ENCODE results near the gene TMTC2. TPM values are rescaled to one million over a fixed set of nuclear protein-coding genes. Genes with fewer than 3 reads are reported as not detected.

The TMTC2 gene
- total RNA-seq, 1 donor from 2014 or later, result 8.8 TPM

DNA sequence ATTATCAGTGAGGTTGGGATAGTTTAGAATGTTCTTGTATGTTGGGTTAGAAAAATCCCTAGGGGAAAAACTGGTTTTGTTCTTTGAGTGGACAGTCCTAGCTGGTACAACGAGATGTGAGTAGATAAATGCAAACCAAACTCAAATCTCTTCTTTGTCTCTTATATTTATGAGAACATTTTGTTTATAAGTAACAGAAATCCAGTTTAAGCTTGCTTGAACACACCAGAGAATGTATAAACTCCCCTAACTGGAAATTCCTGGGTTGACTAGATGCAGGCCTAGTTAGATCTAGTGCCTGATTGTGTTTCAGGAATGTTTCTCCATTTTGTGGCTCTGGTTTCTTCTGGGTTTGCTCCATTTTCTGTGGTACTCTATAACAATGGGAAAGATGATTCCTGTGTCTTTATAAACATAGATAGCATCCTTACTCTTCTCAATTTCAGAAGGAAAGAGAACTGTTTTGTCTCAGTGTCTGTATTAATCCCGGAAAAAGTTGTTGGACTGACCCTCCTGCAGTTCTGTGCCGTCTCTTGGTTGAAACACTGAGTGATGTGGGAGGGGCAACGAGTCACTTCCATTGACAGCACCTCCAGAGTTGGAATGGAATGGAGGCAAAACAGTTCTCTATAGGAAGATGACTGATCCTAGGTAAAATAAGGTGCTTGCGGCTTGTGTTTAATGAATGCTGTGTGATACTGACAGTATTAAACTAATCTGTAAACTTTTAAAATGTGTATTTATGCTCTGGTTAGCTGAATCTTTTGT, 244.8 kb downstream of the TMTC2 start:
- no peak for DNase-seq (ENCODE audit: extremely low read depth, low read depth, low spot score)

GRCh38 chr12:82937151-82937550, 250.4 kb downstream of the TMTC2 start:
- no peak for DNase-seq (ENCODE audit: extremely low read depth, low read depth, low spot score)

- no peak for DNase-seq (ENCODE audit: extremely low read depth, low read depth, low spot score)
These were observed 255.8 kb downstream of the TMTC2 start for GRCh38 chr12:82942521-82942920.

DNA sequence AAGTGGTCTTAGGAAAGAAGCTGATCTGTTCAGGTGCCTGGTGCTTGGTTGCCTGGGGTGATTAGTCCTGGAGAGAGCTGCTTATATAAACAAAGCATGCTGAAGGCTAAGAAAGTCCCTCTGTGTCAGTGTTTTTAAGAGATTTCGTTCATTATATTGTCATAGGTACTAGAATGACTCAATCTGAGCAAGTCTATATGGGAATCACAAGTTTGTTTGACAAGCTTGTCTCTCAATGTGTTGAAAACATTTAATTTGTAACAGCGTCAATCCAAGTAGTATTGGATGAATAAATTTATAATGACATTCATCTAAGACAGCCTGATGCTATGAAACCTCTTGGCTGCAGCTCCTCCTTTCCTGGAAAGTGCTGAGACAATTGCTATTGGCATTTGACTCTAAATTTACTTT, 256.3 kb downstream of the TMTC2 start:
- DNase-seq (ENCODE audit: extremely low read depth, low read depth, low spot score), result no peak

DNA sequence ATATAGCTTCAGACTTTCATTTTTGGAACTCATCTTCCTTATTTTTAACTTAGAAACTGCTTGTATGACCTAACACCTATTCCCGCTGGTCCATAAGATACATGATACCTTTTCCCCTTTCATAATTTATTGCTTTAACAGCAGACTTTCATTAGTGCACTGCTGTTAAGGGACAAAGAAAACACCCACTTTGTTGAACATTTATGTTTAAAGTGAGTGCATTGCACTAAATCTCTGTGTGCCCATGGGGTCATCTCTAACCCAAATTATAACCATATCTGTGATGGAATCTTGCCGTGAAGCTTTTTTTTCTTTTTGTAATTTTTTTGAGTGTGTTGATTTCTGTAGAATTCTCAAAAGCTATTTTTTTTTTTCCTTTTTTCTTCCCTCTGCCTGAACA, 261.8 kb downstream of the TMTC2 start:
- DNase-seq (ENCODE audit: extremely low read depth, low read depth, low spot score), result no peak

DNA sequence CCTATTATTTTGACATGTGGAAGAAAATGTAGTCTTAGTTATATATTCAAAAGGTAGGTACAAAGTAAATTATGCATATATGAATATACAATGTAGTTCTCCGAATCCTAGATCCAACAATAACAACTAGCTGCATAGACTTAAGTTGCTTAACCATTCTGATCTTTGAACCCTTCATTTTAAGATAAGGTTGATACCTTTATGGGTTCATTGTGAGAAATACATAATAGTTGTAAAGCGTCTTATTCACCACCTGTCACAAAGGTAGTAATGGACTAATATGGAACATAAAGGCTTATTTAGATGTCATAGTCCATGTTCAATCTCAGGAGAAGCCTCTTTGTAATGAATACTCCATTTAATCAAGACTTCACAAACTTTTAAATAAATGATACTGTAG, 263.6 kb downstream of the TMTC2 start:
- no peak for DNase-seq (ENCODE audit: extremely low read depth, low read depth, low spot score)

GRCh38 chr12:82952946-82953345, 266.2 kb downstream of the TMTC2 start:
- no peak for DNase-seq (ENCODE audit: extremely low read depth, low read depth, low spot score)

- DNase-seq (ENCODE audit: extremely low read depth, low read depth, low spot score), result no peak
These were observed 266.7 kb downstream of the TMTC2 start for GRCh38 chr12:82953397-82953796.

DNA sequence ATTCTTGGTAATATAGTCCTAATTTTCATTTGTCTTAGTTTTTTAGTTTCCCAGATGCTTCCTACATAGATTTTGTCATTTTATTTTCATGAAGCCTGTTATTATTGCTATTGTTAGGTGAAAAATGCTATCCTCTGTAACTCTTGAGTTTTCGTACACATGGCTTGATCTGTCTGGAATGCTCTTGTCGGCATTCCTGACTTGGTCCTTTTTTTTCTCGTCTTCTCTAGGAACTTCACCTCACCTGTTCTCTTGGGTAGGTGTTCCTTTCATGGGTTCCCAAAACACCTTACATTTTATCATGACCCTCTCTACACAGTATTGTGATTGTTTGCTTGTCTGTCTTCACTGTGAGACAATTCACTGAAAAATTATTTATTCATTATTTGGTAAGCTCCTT, 267.4 kb downstream of the TMTC2 start:
- DNase-seq (ENCODE audit: extremely low read depth, low read depth, low spot score), result no peak

DNA sequence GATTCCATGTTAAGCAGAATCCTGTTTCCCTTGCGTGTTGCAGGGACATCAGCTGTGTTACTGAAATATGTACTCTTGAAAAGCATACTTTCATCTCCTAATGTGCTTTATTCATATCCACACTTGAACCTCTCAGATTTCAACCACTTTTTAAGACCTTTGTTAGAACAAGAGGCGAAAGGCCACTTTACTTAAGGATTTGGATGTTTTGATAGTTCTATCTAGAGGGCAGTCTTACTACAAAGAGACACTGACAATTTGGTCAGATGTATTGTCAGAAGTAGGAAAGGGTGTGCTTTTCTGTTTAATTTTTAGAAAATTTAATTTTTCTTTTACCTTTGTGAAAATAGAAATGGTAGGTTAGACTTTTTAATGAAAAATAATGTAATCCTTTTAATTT, 267.9 kb downstream of the TMTC2 start:
- DNase-seq (ENCODE audit: extremely low read depth, low read depth, low spot score), result no peak

DNA sequence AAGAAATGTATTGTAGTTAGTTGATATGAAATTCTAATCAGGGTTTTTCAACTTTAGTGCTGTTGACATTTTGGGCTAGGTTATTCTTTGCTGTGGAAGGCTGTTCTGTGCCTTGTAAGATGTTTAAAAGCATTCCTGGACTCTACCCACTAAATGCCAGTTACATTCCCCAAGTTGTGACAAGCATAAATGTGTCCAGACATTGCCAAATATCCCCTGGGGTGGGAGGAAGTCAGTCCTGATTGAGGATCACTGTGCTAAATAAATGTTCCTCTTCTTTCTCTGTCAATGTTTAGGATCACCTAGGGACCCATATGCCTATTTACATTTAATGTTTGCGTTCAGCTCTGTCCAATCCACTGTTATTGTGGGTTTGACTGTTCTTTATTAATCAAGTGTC, 268.3 kb downstream of the TMTC2 start:
- DNase-seq (ENCODE audit: extremely low read depth, low read depth, low spot score), result no peak

- DNase-seq (ENCODE audit: extremely low read depth, low read depth, low spot score), result no peak
These were observed 272.3 kb downstream of the TMTC2 start for GRCh38 chr12:82958966-82959365.

DNA sequence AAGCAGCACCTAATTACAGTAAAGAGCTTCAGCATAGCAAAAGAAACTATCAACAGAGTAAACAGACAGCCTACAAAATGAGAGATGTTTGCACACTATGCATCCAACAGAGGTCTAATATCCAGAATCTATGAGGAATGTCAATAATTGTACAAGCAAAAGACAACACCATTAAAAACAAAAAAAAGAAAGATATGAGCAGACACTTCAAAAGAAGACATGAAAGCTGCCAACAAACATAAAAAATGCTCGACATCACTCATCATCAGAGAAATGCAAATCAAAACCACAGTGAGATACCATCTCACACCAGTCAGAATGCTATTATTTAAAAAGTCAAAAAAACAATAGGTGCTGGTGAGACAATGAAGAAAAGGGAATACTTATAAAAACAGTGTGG, 273.1 kb downstream of the TMTC2 start:
- DNase-seq (ENCODE audit: extremely low read depth, low read depth, low spot score), result no peak

GRCh38 chr12:82961835-82962234, 275.1 kb downstream of the TMTC2 start:
- DNase-seq (ENCODE audit: extremely low read depth, low read depth, low spot score), result no peak

DNA sequence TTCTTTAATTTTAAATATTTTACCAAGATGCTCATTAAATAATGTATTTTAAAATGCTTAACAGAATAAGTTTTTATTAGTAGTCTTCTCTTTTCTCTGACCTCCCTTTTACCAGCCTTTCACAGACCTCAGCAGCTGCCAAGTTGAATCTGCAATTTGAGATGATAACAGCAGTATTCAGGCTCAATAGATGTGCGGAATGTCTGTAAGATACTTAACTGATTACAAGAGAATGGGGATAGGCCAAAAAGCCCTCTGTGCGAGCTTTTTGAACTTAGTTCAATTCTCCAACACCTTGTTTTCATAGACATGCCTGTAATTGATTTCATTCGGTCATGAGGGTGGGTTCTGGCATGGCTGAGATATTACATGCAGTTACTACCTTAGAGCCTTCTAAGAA, 277.2 kb downstream of the TMTC2 start:
- DNase-seq (ENCODE audit: extremely low read depth, low read depth, low spot score), result no peak

- no peak for DNase-seq (ENCODE audit: extremely low read depth, low read depth, low spot score)
These were observed 277.7 kb downstream of the TMTC2 start for GRCh38 chr12:82964446-82964845.

DNA sequence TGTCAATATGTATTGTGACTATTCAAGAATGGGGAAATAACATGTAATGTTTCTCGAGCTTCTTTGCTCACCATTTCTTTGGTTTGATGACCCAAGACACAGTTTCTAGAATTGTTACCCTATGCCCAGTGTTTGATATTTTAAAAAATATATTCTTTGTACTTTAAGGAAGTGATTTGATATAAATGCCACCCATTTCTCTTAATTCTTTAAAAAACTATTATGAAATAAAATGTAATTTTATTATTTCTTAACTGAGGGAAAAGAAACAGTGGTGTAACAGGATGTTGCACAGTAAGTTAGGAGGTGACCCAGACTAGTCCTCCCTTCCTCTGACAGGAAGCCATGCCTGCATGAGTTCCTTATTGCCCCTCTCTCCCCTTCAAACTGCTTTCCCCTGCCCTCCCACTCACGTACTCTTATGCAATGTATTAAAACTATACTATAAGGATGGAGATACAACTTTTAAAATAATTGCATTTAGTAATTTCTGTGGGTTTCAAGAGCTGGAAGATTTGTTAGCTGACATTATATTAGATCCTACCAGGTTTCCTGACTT, 279.4 kb downstream of the TMTC2 start:
- DNase-seq (ENCODE audit: extremely low read depth, low read depth, low spot score), result no peak

- DNase-seq (ENCODE audit: extremely low read depth, low read depth, low spot score), result no peak
These were observed 282.1 kb downstream of the TMTC2 start for GRCh38 chr12:82968631-82969367.

- no peak for DNase-seq (ENCODE audit: extremely low read depth, low read depth, low spot score)
These were observed 283.9 kb downstream of the TMTC2 start for GRCh38 chr12:82970614-82971013.

- DNase-seq (ENCODE audit: extremely low read depth, low read depth, low spot score), result no peak
These were observed 284.9 kb downstream of the TMTC2 start for GRCh38 chr12:82971584-82971983.

DNA sequence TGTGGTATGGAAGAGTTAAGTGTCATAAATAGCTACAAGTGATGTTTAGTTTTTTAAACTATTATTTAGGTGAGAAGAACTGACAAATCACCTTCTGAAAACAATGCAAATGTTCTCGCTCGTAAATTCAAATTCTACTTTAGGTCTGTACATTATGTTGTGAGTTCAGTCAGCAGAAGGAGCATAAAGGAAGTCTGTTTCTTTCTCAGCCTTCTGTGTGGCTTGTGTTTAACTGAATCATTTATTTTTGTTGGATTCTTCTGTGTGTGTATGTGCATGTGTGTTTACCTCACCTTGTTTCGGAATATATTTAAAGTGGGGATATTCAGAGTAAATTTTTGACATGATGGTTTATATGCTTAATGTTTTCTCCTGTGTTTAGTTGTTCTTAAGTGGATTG, 285.9 kb downstream of the TMTC2 start:
- DNase-seq (ENCODE audit: extremely low read depth, low read depth, low spot score), result no peak

GRCh38 chr12:82973592-82973991, 286.9 kb downstream of the TMTC2 start:
- DNase-seq (ENCODE audit: extremely low read depth, low read depth, low spot score), result no peak
